H1 (cell line): ENCODE data around the gene POLR2H. TPM values are rescaled to one million over a fixed set of nuclear protein-coding genes. Genes with fewer than 3 reads are reported as not detected.

Experiments
- CTCF ChIA-PET: fragments of 300-600 bp; sonication (Branson Sonifier 250); formaldehyde crosslinking; loops from one replicate; lab custom pipeline; 2021; ENCODE audit not compliant: partially characterized antibody; lab: Charles Lee
- POLR2A ChIA-PET: fragments of 300-600 bp; sonication (Branson Sonifier 250); formaldehyde crosslinking; loops from one replicate; lab custom pipeline; 2021; ENCODE audit warnings: inconsistent platforms; ENCODE audit not compliant: partially characterized antibody; lab: Charles Lee
- DNase-seq, 2 experiments: peaks; one replicate each; pipeline versions ENCODE4 v3.0.0 to v3.0.0-alpha.2; 2010 to 2022; ENCODE audit warnings: low spot score in 2 of 2, low read depth in 1 of 2, mixed read lengths in 1 of 2
- FAIRE-seq: peaks from 2 replicates; lab custom pipeline; 2011; peaks lifted over from hg19 to GRCh38; lab: Jason Lieb, UNC
- H2AFZ ChIP-seq: 2 replicates; pipeline ENCODE4 v1.8.1; 2012; ENCODE audit warnings: low read length, inconsistent platforms
- H2AK5ac ChIP-seq: 2 replicates; pipeline ENCODE4 v1.6.1; 2013; ENCODE audit warnings: low read depth, low read length
- H2BK120ac ChIP-seq: replicated peaks from 2 replicates; pipeline ENCODE3; 2013; ENCODE audit warnings: low read depth, low read length, inconsistent platforms
- H2BK12ac ChIP-seq: 2 replicates; pipeline ENCODE4 v1.6.1; 2013; ENCODE audit warnings: low read depth, low read length
- H2BK15ac ChIP-seq: 2 replicates; pipeline ENCODE4 v1.6.1; 2013; ENCODE audit warnings: low read length
- H2BK20ac ChIP-seq: 2 replicates; pipeline ENCODE4 v1.6.1; 2013; ENCODE audit warnings: low read length
- H2BK5ac ChIP-seq: 2 replicates; pipeline ENCODE4 v1.6.1; 2013; ENCODE audit warnings: low read depth, low read length
- H3K14ac ChIP-seq: 2 replicates; pipeline ENCODE4 v1.6.1; 2013; ENCODE audit warnings: inconsistent platforms; ENCODE audit not compliant: insufficient read length
- H3K18ac ChIP-seq: 2 replicates; pipeline ENCODE4 v1.6.1; 2013; ENCODE audit warnings: low read length; ENCODE audit errors: extremely low read depth
- H3K23ac ChIP-seq: 2 replicates; pipeline ENCODE4 v1.6.1; 2013; ENCODE audit warnings: inconsistent platforms; ENCODE audit not compliant: insufficient read length
- H3K23me2 ChIP-seq: 2 replicates; pipeline ENCODE4 v1.6.1; 2013; ENCODE audit warnings: low read depth, low read length
- H3K27ac ChIP-seq: 2 replicates; pipeline ENCODE4 v1.6.1; 2011; ENCODE audit warnings: low read depth, low read length, inconsistent platforms
- H3K27me3 ChIP-seq, 4 experiments: replicated peaks in 1 of 4; 1 replicate in 1 of 4; 2 replicates in 3 of 4; pipeline versions ENCODE4 v1.6.1 to v1.8.1; 2011 to 2013; ENCODE audit warnings: low read length in 3 of 4, mild to moderate bottlenecking in 3 of 4, inconsistent platforms in 2 of 4, mixed read lengths in 2 of 4, moderate library complexity in 1 of 4; ENCODE audit not compliant: control insufficient read depth in 3 of 4, insufficient read depth in 3 of 4; ENCODE audit errors: extremely low read depth in 1 of 4
- H3K36me3 ChIP-seq, 4 experiments: 2 replicates each; pipeline versions ENCODE4 v1.6.1 to v1.8.1; 2011 to 2013; ENCODE audit warnings: mild to moderate bottlenecking in 4 of 4, low read length in 3 of 4, moderate library complexity in 2 of 4, control low read depth in 1 of 4, inconsistent platforms in 1 of 4; ENCODE audit not compliant: insufficient read depth in 4 of 4, control insufficient read depth in 2 of 4
- H3K4ac ChIP-seq: replicated peaks from 2 replicates; pipeline ENCODE3; 2013; ENCODE audit warnings: low read length, low read depth, mixed read lengths, inconsistent platforms; ENCODE audit not compliant: insufficient read length
- H3K4me1 ChIP-seq, 4 experiments: replicated peaks in 1 of 4; 1 replicate in 1 of 4; 2 replicates in 3 of 4; pipeline versions ENCODE4 v1.6.1 to v1.8.1; 2011 to 2013; ENCODE audit warnings: low read length in 3 of 4, inconsistent platforms in 2 of 4, mixed read lengths in 1 of 4; ENCODE audit not compliant: insufficient read depth in 4 of 4, control insufficient read depth in 3 of 4
- H3K4me2 ChIP-seq, 2 experiments: 2 replicates each; pipeline versions ENCODE4 v1.6.1 to v1.8.1; 2011 to 2013; ENCODE audit warnings: low read depth in 2 of 2, low read length in 2 of 2, control low read depth in 1 of 2, inconsistent platforms in 1 of 2, mild to moderate bottlenecking in 1 of 2; ENCODE audit not compliant: insufficient read depth in 1 of 2
- H3K4me3 ChIP-seq, 4 experiments: fragments of 200-600, 300-600 bp in 1 of 4; sonication (generic), shearing (Covaris generic), sonication (Bioruptor Twin) in 1 of 4; 2 replicates each; pipeline versions ENCODE4 v1.5.1 to v1.8.1; 2011 to 2016; ENCODE audit warnings: low read length in 4 of 4, low read depth in 3 of 4, control low read depth in 2 of 4, inconsistent platforms in 2 of 4, mild to moderate bottlenecking in 2 of 4, mixed read lengths in 1 of 4, moderate library complexity in 1 of 4; ENCODE audit not compliant: insufficient read depth in 2 of 4; ENCODE audit errors: extremely low read depth in 1 of 4
- H3K56ac ChIP-seq: replicated peaks from 2 replicates; pipeline ENCODE3; 2013; ENCODE audit warnings: low read depth, mild to moderate bottlenecking, mixed read lengths, low read length, inconsistent platforms; ENCODE audit not compliant: insufficient read length
- H3K79me1 ChIP-seq: 2 replicates; pipeline ENCODE4 v1.6.1; 2013; ENCODE audit warnings: low read depth, low read length, control low read depth
- H3K79me2 ChIP-seq, 2 experiments: 2 replicates each; pipeline versions ENCODE4 v1.6.1 to v1.8.1; 2012 to 2013; ENCODE audit warnings: low read length in 2 of 2, mild to moderate bottlenecking in 2 of 2, inconsistent platforms in 1 of 2; ENCODE audit not compliant: insufficient read depth in 2 of 2, control insufficient read depth in 1 of 2
- H3K9ac ChIP-seq, 4 experiments: replicated peaks in 1 of 4; 1 replicate in 1 of 4; 2 replicates in 3 of 4; pipeline versions ENCODE4 v1.6.1 to v1.8.1; 2011 to 2013; ENCODE audit warnings: low read depth in 3 of 4, low read length in 3 of 4, control low read depth in 2 of 4, mild to moderate bottlenecking in 2 of 4, moderate library complexity in 2 of 4, inconsistent platforms in 1 of 4; ENCODE audit errors: extremely low read depth in 1 of 4
- H3K9me3 ChIP-seq, 2 experiments: 2 replicates each; pipeline versions ENCODE4 v1.6.1 to v1.8.1; 2012 to 2013; ENCODE audit warnings: mild to moderate bottlenecking in 2 of 2, moderate library complexity in 2 of 2, control low read depth in 1 of 2, inconsistent platforms in 1 of 2, low read depth in 1 of 2, low read length in 1 of 2, mixed read lengths in 1 of 2; ENCODE audit not compliant: insufficient read depth in 2 of 2
- H4K20me1 ChIP-seq, 2 experiments: replicated peaks in 1 of 2; 2 replicates each; pipeline versions ENCODE3 to v1.8.1; 2011 to 2013; ENCODE audit warnings: inconsistent platforms in 2 of 2, low read length in 2 of 2, mild to moderate bottlenecking in 1 of 2; ENCODE audit not compliant: insufficient read depth in 2 of 2, control insufficient read depth in 1 of 2
- H4K5ac ChIP-seq: 2 replicates; pipeline ENCODE4 v1.6.1; 2013; ENCODE audit warnings: low read length, low read depth, mixed read lengths, inconsistent platforms; ENCODE audit not compliant: insufficient read length
- H4K8ac ChIP-seq: 2 replicates; pipeline ENCODE4 v1.8.0; 2013; ENCODE audit warnings: mild to moderate bottlenecking, moderate library complexity, low read length, inconsistent platforms; ENCODE audit not compliant: insufficient read depth; ENCODE audit errors: extremely low read depth
- H4K91ac ChIP-seq: replicated peaks from 2 replicates; pipeline ENCODE3; 2013; ENCODE audit warnings: low read length, mixed read lengths, inconsistent platforms; ENCODE audit not compliant: insufficient read length
- CEBPB ChIP-seq: IDR thresholded peaks from 2 replicates; pipeline ENCODE4 v1.6.1; 2012; ENCODE audit warnings: low read depth, low read length
- PHF8 ChIP-seq: fragments of 200-600 bp; sonication (generic); conservative IDR thresholded peaks from 2 replicates; pipeline ENCODE4 v1.7.1; 2012; ENCODE audit warnings: low read depth, mild to moderate bottlenecking, inconsistent platforms, low read length, moderate library complexity
- WGBS, 2 experiments: shearing (Covaris generic) in 1 of 2; methylation state at CpG; one replicate each; pipeline versions ENCODE4 v1.1.6 to v1.1.7; 2013 to 2015; ENCODE audit warnings: low lambda C conversion rate in 2 of 2, mixed read lengths in 2 of 2, inconsistent platforms in 1 of 2, low coverage in 1 of 2, missing lambda C conversion rate in 1 of 2; ENCODE audit not compliant: insufficient replicate concordance in 2 of 2, insufficient coverage in 1 of 2, insufficient read length in 1 of 2; ENCODE audit errors: extremely low coverage in 1 of 2, missing lambda C conversion rate in 1 of 2; 5-methylcytosine and 5-hydroxymethylcytosine counted together
- polyA plus RNA-seq, 7 experiments: library from polyadenylated mRNA; depleted of rRNA in 3 of 7; stranded (reverse) in 5 of 7; unstranded in 2 of 7; fragments of >200 nt in 5 of 7; fragments of 200-250 nt in 2 of 7; gene quantifications; 1 replicate in 5 of 7; 2 replicates in 1 of 7; 4 replicates in 1 of 7; pipeline versions ENCODE4 v1.2.1 to v1.2.3, GENCODE V29; 2011 to 2013; ENCODE audit warnings: missing spikeins in 2 of 7, mixed read lengths in 2 of 7
- total RNA-seq: library from RNA; stranded (reverse); fragmentation: NEBNext Ultra II Directional; extraction: Animal tissue kit (Norgen Biotek cat#: 25700); gene quantifications from 2 replicates; pipeline ENCODE4 v1.2.1, GENCODE V29; 2021

The POLR2H gene
- total and polyA plus RNA-seq, 2 of the 8 experiments (the other 6 are each of a cell fraction or from before 2014, with no cell fraction given): 113 to 335 TPM

DNA sequence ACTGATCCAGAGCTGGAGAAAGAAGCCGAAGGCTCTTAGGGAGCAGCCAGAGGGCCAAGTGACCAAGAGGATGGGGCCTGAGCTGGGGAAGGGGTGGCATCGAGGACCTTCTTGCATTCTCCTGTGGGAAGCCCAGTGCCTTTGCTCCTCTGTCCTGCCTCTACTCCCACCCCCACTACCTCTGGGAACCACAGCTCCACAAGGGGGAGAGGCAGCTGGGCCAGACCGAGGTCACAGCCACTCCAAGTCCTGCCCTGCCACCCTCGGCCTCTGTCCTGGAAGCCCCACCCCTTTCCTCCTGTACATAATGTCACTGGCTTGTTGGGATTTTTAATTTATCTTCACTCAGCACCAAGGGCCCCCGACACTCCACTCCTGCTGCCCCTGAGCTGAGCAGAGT lies 27.9 kb downstream of the POLR2H start:
- WGBS, 2 experiments: 72% methylated on average over 5 of the region's 5 CpGs; no CpG with 5 or more reads in 1 of the 2 experiments

More for the DNA sequence above, 27.9 kb downstream of the POLR2H start:
- no peak for FAIRE-seq
- Histone ChIP-seq H3K23ac (no peak overlapping the region), H3K9me3 (no peaks in the 10 kb centered on the region), H3K4me1 (peaks cover 0 to 3% (median 0%) of the 10 kb centered on the region in 4 experiments; a peak in 2 of 7 replicates), H3K23me2 (no peaks in the 10 kb centered on the region), H4K5ac (no peak overlapping the region), H3K36me3 (no peaks in the 10 kb centered on the region), H2AFZ (no peak overlapping the region), H2BK120ac (no peak overlapping the region), H3K79me2 (no peaks in the 10 kb centered on the region), H3K27me3 (peaks cover 0 to 3% (median under 1%) of the 10 kb centered on the region in 4 experiments; a peak in 3 of 7 replicates), H3K18ac (no peak overlapping the region), H4K20me1 (no peaks in the 10 kb centered on the region), H4K91ac (no peak overlapping the region), H3K9ac (no peak overlapping the region; a peak in 1 of 7 replicates), H2BK20ac (no peak overlapping the region), H4K8ac (no peak overlapping the region), H3K14ac (no peak overlapping the region), H3K4me3 (no peak overlapping the region), H2BK15ac (no peak overlapping the region), H3K56ac (no peak overlapping the region), H3K27ac (no peak overlapping the region), H2AK5ac (no peak overlapping the region), H3K4ac (peak overlapping the region; percentile 57), H2BK5ac (no peak overlapping the region), H3K79me1 (no peaks in the 10 kb centered on the region), H2BK12ac (no peak overlapping the region), H3K4me2 (no peak overlapping the region)
- no peak for DNase-seq
- TF ChIP-seq CEBPB (no peak), PHF8 (no peak)
- ChIA-PET POLR2A (interaction anchor here (0.8 to 1.7 kb wide), 2 partner anchors 8 to 30 kb away, joined by 4 to 5 read pairs; no protein-coding TSS in a partner anchor), CTCF (interaction anchor here (0.8 to 4.2 kb wide), 16 partner anchors 9 to 152 kb away, joined by 3 to 34 read pairs (median 4); partner anchors contain the start of gene THPO)
